Large intestine (tissue), 3 donors: ENCODE results near the gene KNDC1. TPM values are rescaled to one million over a fixed set of nuclear protein-coding genes. Genes with fewer than 3 reads are reported as not detected.

Experiments
- DNase-seq, 2 donors: peaks; one replicate each; pipeline versions ENCODE4 v3.0.0 to v3.0.0-alpha.2; 2013
- H3K27ac ChIP-seq: one replicate; pipeline ENCODE4 v1.5.1; 2013; ENCODE audit warnings: low read length
- H3K27me3 ChIP-seq: 2 replicates; pipeline ENCODE4 v1.6.1; 2013; ENCODE audit warnings: low read length; ENCODE audit not compliant: control insufficient read depth, insufficient read depth
- H3K36me3 ChIP-seq: 2 replicates; pipeline ENCODE4 v1.6.1; 2013; ENCODE audit warnings: low read length; ENCODE audit not compliant: control insufficient read depth, insufficient read depth
- H3K4me1 ChIP-seq: one replicate; pipeline ENCODE4 v1.6.1; 2013; ENCODE audit warnings: low read length; ENCODE audit not compliant: control insufficient read depth, insufficient read depth
- H3K4me3 ChIP-seq: one replicate; pipeline ENCODE4 v1.5.1; 2013; ENCODE audit warnings: low read length
- H3K9me3 ChIP-seq: one replicate; pipeline ENCODE4 v1.6.1; 2013; ENCODE audit warnings: mild to moderate bottlenecking, low read depth, low read length, moderate library complexity; ENCODE audit not compliant: control insufficient read depth
- whole genome bisulfite sequencing: methylation state at CpG from one replicate; pipeline ENCODE4 v1.1.5; 2013; ENCODE audit warnings: low lambda C conversion rate; ENCODE audit not compliant: insufficient coverage; 5-methylcytosine and 5-hydroxymethylcytosine counted together
- polyA plus RNA-seq: library from polyadenylated mRNA; unstranded; fragments of 120-200 nt; gene quantifications from one replicate; pipeline ENCODE4 v1.2.1, GENCODE V29; 2013

Gene KNDC1
- polyA plus RNA-seq, 1 donor = 18.8 TPM

DNA sequence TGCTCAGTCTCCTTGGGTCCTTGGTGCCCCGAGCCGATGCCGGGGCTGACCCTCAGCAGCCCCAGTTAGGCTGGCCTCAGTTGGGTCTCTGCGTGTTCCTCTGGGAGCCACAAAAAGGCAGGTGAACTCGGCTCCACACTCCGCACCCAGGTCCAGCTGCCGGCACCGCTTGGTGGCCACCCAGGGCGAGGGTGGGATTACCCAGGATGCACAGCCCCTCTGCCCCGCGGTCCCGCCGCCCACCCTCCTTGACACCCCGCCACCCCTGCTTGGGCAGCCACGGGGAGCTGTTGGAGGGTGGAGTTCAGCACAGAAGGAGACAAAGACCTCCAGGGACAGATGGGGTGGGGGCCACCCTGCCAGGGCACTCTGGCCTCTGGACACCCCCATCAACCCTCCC is 95.3 kb downstream of the KNDC1 start:
- Histone ChIP-seq H3K9me3 (no peaks in the 10 kb centered on the region), H3K4me3 (no peak overlapping the region), H3K36me3 (no peaks in the 10 kb centered on the region), H3K4me1 (peaks cover 13% of the 10 kb centered on the region), H3K27ac (no peak overlapping the region), H3K27me3 (no peaks in the 10 kb centered on the region)
- DNase-seq = no peak
- no CpG with 5 or more reads among the region's 15 CpGs for WGBS

- no CpG with 5 or more reads among the region's 27 CpGs for WGBS
- Histone ChIP-seq H3K27ac (no peak overlapping the region), H3K27me3 (no peaks in the 10 kb centered on the region), H3K4me3 (no peak overlapping the region), H3K9me3 (no peaks in the 10 kb centered on the region), H3K4me1 (peaks cover 19% of the 10 kb centered on the region), H3K36me3 (no peaks in the 10 kb centered on the region)
- DNase-seq = peak in 1 of 2 donors; percentile 75
These were observed 97.6 kb downstream of the KNDC1 start for GRCh38 chr10:133257489-133258065.

- Histone ChIP-seq H3K9me3 (no peaks in the 10 kb centered on the region), H3K27ac (no peak overlapping the region), H3K36me3 (no peaks in the 10 kb centered on the region), H3K4me1 (peaks cover 24% of the 10 kb centered on the region), H3K27me3 (peaks cover 3% of the 10 kb centered on the region), H3K4me3 (no peak overlapping the region)
- no CpG with 5 or more reads among the region's 21 CpGs for WGBS
- DNase-seq = peak in 1 of 2 donors; percentile 39
These were observed 98.2 kb downstream of the KNDC1 start for GRCh38 chr10:133258066-133258817.

- no CpG with 5 or more reads among the region's 24 CpGs for WGBS
- no peaks in the 10 kb centered on the region for H3K36me3 ChIP-seq
- no peaks in the 10 kb centered on the region for H3K9me3 ChIP-seq
- no peak overlapping the region for H3K27ac ChIP-seq
- peaks cover 3% of the 10 kb centered on the region for H3K27me3 ChIP-seq
- no peak overlapping the region for H3K4me3 ChIP-seq
- DNase-seq = no peak
- peaks cover 24% of the 10 kb centered on the region for H3K4me1 ChIP-seq
These were observed 99.0 kb downstream of the KNDC1 start for GRCh38 chr10:133258818-133259601.

DNA sequence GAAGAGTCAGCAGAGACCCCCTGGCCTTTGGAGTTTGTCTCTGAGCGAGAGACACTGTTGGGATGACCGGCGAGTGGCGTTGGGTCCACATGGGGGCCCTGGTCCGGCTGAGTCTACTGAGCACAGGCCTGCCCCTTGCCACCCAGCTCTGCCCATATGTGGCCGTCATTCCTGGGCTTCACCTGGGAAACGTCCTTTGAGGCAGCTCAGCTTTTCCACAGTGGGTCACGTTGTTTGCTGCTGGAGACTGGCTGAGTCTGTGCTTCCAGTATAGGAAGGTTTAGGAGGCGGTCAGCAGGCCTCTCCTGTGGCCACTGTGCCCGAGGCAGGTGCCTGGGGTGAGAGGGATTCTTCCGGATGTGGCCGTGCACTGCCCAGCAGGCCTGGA is 99.6 kb downstream of the KNDC1 start:
- Histone ChIP-seq H3K36me3 (no peaks in the 10 kb centered on the region), H3K4me1 (peaks cover 24% of the 10 kb centered on the region), H3K9me3 (no peaks in the 10 kb centered on the region), H3K27ac (no peak overlapping the region), H3K27me3 (peaks cover 3% of the 10 kb centered on the region), H3K4me3 (no peak overlapping the region)
- no peak for DNase-seq
- WGBS = no CpG with 5 or more reads among the region's 12 CpGs

GRCh38 chr10:133260895-133261725 is 101.1 kb downstream of the KNDC1 start:
- Histone ChIP-seq H3K36me3 (no peaks in the 10 kb centered on the region), H3K9me3 (no peaks in the 10 kb centered on the region), H3K27me3 (peaks cover 3% of the 10 kb centered on the region), H3K27ac (peak overlapping the region; percentile 44), H3K4me3 (peak overlapping the region; percentile 58), H3K4me1 (peaks cover 24% of the 10 kb centered on the region)
- no CpG with 5 or more reads among the region's 50 CpGs for WGBS
- DNase-seq = peak; percentile 52 to 78

DNA sequence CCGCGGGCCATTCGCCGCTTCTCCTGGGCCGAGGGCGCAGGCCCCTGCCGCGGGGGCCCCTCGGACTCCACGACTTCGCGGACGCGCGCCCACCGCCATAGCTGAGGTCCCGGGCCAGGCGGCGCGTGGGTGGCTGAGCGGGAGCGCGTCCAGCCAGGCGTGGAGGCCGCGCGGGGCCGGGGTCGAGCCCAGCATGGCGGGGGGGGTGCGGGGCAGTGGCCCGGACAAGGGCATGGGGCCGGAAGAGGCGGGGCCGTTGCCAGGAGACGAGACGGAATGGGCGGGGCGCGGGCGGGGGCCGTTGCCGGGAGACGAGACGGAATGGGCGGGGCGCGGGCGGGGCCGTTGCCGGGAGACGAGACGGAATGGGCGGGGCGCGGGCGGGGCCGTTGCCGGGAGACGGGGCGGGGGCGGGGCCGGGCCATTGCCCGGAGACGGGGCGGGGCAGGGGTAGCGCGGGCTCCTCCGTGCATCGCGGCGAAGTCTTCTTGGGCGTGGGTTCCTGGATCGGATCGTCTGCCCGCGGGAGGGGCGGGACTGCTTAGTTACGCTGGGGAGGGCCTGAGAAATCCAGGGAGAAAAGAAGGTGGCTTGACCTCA is 101.8 kb downstream of the KNDC1 start:
- Histone ChIP-seq H3K9me3 (no peaks in the 10 kb centered on the region), H3K36me3 (no peaks in the 10 kb centered on the region), H3K27me3 (peaks cover 3% of the 10 kb centered on the region), H3K4me3 (peak overlapping the region; percentile 58), H3K27ac (peak overlapping the region; percentile 44), H3K4me1 (peaks cover 24% of the 10 kb centered on the region)
- peak; percentile 57 to 77 for DNase-seq
- WGBS = no CpG with 5 or more reads among the region's 79 CpGs

DNA sequence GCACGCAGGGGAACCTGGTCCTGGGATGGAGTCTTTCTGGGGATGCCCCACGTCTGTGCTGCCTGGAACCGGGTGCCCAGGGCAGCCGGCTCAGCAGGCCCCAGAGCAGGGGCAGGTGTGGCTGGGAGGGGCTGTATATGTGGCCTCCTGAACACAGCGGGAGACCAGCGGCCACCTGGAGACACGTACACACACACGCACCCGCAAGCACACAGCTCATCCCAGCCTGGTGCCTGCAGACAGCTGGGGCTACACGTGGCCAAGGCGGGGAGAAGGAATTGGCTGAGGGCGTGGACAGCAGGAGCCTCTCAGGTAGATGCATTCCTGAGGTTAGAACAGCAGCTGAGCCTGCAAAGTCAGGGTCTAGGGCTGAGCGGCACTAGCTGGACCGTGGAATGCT is 102.7 kb downstream of the KNDC1 start:
- DNase-seq = peak in 1 of 2 donors; percentile 50
- H3K27ac ChIP-seq = no peak overlapping the region
- peaks cover 3% of the 10 kb centered on the region for H3K27me3 ChIP-seq
- H3K9me3 ChIP-seq = no peaks in the 10 kb centered on the region
- WGBS = no CpG with 5 or more reads among the region's 14 CpGs
- H3K4me1 ChIP-seq = peaks cover 17% of the 10 kb centered on the region
- H3K4me3 ChIP-seq = no peak overlapping the region
- no peaks in the 10 kb centered on the region for H3K36me3 ChIP-seq

- H3K4me1 ChIP-seq = peaks cover 11% of the 10 kb centered on the region
- DNase-seq = no peak
- peaks cover 3% of the 10 kb centered on the region for H3K27me3 ChIP-seq
- no peak overlapping the region for H3K27ac ChIP-seq
- WGBS = no CpG with 5 or more reads among the region's 10 CpGs
- no peak overlapping the region for H3K4me3 ChIP-seq
- no peaks in the 10 kb centered on the region for H3K36me3 ChIP-seq
- no peaks in the 10 kb centered on the region for H3K9me3 ChIP-seq
These were observed 103.7 kb downstream of the KNDC1 start for GRCh38 chr10:133263674-133264073.
